ENCODE data around the gene TTLL6.
A peak's percentile ranks its signal among the peaks of the same experiment; 100 is the strongest.
"Not testable (repeated sequence)": the region's sequence is repeated elsewhere in the genome, so short reads cannot be mapped to it uniquely, and the experiment has no call there.

TTLL6 gene
- 0 reads per million in 3 experiments for total RNA-seq

GRCh38 chr17:48816774-48817590 lies at the start of gene TTLL6:
TSS of gene TTLL6 (minus strand) at chr17:48817229. CDS start at chr17:48817072, 157 bp downstream.
- DNase-seq = peak; percentile 83

DNA sequence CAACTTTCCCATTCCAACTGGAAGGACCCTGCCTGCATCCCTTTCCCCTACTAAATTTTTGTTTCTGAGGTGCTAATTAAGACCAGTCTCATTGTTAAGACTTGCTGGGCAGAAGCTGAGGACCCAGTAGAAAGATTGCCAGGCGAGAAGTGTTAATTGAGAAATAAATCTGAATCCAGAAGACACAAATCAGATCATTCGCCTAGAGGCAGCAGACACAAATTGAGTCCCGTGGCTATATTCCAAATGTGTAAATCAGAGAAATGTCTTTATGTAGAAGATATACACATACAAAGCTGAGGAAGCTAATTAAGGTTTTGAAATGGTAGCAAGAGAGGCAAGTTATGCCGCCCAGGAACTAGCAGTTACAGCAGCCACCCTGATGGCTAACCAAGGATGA lies 43.4 kb upstream of the TTLL6 start:
- DNase-seq = no peak

GRCh38 chr17:48860034-48860433 lies 43.0 kb upstream of the TTLL6 start:
- DNase-seq = no peak

DNA sequence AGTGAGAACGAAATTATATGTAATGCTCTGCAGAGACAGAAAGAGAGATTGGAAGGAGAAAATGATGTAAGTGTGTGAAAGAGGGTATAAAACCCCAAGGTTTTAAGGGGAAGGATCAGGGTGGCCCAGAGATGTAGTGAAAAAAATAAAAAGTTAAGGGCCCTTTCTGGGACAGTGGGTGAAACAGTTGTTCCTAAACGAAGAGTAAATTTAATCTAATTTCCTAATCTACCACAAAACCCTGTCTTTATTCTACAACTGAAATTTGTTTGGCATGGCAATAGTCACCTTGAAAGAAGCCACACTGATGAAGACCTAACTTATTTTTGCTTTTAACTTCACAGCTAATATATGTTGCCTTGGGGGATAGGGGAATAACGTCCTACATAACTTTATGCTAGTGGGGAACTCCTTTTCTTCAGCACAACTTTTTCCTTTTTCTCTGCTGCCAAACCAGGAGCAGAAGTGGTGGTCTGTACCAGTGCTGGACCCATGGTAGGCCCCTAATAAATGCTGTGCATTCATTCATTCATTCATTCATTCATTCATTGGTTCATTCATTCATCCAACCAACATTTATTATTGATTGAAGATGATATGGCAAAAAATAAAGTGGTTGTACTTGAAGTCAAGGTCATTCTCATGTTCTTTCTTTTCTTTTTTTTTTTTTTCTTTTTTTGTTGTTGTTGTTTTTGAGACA lies 39.2 kb upstream of the TTLL6 start:
- no peak for DNase-seq

DNA sequence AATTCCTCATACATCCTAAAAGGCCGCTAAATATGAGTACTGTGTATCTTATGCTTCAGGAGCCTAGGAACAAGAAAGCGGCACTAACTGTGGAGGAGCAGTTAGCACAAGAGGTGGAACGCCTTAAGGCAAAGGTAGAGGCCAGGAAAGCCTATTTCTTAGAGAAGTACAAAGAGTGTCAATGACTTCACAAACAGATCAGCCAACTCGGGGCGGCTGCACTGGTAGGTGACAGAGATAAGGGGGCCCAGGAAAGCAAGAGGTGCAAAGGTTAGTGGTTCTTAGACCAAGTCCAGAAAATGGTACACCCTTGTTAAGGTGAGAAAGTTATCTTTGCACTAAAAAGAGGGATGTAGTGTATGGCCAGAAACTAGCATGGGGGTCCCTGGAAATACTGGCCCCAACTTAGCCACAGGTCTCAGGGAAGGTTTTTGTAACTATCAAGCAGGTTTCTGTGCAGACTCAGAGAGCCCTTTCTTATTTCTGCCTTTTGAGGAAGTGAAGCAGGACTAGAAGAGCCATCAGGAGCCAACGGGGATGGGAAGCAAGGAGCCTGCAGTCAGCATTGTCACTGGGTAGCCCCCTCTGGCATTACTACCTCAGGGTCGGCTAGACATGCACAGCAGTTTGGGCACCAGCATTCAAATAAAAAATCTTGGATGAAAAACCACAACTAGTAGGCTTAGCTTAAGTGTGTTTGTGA lies 37.9 kb upstream of the TTLL6 start:
- no peak for DNase-seq

- DNase-seq = no peak
These were observed 33.8 kb upstream of the TTLL6 start for GRCh38 chr17:48850792-48851323.

DNA sequence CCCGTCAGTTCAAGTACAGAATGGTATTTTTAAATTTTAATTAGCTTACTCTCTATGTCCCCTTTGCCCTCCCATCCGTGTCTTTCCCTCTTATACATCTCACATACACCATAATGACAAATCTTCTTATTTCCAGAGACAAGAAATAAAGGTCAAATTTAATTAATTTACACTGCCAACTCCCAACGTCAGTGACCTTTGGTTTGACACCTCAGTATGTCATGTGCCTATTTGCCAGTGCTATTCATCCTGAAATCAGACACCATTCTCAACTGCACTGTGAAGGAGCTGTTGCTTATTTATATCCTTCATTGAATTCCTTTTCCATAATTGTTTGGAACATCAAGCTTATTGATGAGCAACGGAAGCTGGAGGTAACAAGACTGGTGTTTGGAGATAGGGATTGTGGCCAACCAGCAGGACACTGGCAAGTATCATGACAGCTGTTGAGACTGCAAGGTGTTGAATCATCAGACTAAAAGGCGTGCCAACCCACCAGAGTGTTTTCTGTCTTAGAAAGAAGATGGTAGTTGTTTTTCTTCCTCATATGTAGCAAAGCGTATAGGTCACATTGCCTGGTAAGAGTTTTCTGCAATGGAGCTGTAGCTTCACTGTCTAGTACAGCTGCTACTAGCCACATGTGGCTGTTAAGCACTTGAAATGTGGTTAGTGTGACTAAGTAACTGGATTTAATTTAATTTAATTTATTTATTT lies 26.3 kb upstream of the TTLL6 start:
- no peak for DNase-seq

DNA sequence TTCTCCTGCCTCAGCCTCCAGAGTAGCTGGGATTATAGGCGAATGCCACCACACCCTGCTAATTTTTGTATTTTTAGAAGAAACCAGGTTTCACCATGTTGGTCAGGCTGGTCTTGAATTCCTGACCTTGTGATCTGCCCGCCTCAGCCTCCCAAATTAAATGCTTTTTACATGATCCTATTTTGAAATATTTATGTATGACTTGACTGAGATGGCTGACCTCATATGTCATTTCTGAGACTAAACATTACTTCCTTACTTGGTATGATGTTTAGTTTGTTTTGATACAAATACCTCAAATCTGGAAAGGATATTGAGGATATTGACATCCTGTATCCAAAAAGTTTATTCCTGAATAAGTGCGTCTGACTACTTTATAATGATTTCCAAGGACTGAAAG lies 25.7 kb upstream of the TTLL6 start:
- DNase-seq = no peak

DNA sequence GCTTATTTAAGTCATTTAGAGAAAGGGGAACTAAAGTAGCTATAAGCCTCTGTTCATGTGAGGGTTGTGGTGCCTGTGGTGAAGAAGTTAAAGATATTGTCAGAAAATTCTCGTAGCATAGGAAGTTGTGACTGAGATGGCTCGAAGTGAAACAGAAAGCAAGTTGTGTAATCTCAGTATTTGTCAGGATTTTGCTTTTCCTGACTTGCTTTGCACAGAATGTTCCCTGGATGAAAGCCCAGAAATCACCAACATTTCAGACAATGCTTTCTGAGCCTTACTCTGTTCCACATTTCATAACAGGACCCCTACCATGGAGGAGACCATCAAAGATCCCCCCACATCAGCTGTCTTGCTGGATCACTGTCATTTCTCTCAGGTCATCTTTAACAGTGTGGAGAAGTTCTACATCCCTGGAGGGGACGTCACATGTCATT lies 24.4 kb upstream of the TTLL6 start:
- peak; percentile 60 for DNase-seq

- no peak for DNase-seq
These were observed 23.4 kb upstream of the TTLL6 start for GRCh38 chr17:48840441-48840840.

DNA sequence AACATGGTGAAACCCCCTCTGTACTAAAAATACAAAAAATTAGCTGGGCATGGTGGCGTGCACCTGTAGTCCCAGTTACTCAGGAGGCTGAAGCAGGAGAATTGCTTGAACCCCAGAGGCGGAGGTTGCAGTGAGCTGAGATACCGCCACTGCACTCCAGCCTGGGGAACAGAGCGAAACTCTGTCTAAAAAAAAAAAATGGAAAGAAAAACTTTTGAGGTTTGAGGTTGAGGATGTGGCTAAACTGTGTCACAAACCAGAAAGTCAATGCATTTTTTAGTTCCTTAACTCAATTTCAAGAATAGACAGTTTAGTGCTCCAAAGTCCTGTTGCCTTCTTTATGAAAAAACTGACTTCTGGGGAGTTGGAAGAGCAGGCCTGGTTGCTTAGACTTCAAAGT lies 20.4 kb upstream of the TTLL6 start:
- DNase-seq = peak; percentile 71

- DNase-seq = no peak
These were observed 18.9 kb upstream of the TTLL6 start for GRCh38 chr17:48835971-48836370.

GRCh38 chr17:48834973-48835372 lies 17.9 kb upstream of the TTLL6 start:
- no peak for DNase-seq

DNA sequence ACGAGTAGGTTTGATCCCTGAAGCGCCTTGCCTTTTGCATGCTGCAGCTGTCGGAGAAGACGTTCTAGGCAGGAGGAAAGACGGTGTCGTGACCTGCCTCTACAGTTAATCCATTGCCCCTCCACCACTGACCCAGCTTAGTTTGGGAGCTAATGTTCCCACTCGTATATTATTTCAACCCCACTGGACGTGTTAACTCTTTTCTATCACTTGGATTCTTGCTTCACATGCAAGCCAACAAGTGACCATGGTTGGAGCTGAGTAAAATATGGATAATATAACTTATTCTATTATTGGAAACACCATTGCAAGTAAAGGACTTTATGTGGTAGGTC lies 14.5 kb upstream of the TTLL6 start:
- DNase-seq = no peak

DNA sequence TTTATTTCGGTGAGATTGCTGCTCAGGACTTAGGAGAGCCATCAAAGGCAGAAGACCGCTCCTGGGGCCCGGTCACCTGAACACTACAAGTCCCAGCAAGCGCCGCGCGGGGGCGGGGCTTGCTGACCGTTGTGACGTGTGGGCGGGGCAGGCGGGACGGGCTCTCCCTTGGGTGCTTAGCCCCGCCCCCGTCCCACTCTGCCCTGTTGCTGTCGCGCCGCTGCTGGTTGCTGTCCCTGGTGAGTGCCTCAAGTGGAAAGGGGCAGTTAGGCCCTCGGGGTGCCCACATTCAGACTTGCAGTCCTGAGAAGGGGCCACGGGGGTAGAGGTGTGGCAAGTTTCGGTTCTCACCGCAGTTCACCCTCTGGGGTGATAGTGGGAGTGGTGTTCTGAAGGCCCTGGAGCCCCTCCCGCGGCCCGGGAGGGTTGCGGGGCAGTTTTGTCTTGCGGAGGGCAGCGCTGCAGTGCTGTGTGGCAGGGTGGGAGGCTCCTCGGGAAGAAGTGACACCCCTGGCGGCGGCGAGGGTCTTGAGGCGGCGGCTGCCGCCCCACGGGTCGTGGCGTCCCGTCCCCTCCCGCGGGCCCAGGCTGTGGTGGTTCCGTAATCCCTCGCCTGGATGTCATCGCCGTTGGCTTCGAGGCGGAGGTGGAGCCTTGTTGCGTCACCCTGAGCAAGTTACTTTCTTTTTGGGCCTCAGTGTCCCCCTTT lies 14.0 kb upstream of the TTLL6 start, which contains the start of gene CALCOCO2:
TSS of gene CALCOCO2 (plus strand) at position 196 of the 709 bp plus-strand sequence. CDS start 10,673 bp downstream, outside the sequence.
- peak; percentile 74 for DNase-seq

DNA sequence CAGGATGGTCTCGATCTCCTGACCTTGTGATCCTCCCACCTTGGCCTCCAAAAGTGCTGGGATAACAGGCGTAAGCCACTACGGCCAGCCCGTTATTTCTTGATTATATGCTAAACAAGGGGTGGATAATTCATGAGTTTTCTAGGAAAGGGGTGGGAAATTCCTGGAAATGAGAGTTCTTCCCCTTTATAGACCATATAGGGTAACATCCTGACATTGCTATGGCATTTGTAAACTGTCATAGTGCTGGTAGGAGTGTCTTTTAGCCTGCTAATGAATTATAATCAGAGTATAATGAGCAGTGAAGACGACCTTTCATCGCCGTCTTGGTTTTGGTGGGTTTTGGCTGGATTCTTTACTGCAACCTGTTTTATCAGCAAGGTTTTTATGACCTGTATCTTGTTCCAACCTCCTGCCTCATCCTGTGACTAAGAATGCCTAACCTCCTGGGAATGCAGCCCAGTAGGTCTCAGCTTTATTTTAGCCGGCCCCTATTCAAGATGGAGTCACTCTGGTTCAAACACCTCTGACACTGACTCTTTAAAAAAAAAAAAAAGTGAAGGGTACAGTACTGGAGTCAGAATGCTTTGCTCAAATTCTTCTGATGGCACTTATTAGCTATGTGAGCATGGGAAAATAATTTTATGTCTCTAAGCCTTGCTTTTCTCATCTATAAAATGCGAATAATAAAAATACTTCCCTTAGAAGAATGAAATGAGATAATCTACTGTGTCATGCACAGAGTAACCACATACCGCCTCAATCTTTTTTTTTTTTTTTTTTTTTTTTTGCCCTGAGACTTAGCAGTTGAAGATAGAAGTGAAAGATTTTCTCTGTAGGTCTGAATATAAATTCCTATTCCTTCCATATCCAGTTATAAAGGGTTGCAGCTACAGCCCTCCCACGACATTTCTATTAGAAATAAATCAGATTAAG lies 8.7 kb upstream of the TTLL6 start:
- DNase-seq = no peak

DNA sequence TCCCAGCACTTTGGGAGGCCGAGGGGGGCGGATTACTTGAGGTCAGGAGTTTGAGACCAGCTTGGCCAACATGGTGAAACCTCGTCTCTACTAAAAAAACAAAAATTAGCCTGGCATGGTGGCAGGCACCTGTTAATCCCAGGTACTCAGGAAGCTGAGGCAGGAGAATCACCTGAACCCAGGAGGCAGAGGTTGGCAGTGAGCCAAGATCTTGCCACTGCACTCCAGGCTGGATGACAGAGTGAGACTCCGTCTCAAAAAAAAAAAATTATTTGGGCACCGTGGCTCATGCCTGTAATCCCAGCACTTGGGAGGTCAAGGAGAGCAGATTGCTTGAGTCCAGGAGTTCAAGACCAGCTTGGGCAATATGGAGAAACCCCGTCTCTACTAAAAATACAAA lies 3.9 kb upstream of the TTLL6 start:
- DNase-seq = not testable (repeated sequence)

DNA sequence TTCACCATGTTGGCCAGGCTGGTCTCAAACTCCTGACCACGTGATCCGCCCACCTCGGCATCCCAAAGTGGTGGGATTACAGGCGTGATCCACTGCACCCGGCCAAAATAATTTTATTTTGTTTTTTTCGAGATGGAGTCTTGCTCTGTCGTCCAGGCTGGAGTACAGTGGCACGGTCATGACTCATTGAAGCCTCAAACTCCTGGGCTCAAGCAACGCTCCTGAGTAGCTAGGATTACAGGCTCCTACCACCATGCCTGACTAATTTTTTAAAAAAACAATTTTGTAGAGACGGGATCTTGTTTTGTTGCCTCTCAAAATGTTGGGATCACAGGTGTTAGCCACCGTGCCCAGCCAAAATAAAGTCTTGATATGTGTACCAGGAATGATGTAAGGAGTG lies 2.4 kb upstream of the TTLL6 start:
- DNase-seq = no peak

- DNase-seq = no peak
These were observed 1.4 kb upstream of the TTLL6 start for GRCh38 chr17:48818361-48818841.

- DNase-seq = no peak
These were observed 623 bp downstream of the TTLL6 start for GRCh38 chr17:48816438-48816773.

- DNase-seq = no peak
These were observed 1.7 kb downstream of the TTLL6 start for GRCh38 chr17:48815311-48815710.
